HepG2 (cell line): ENCODE results near the gene HDGFL2. TPM values are rescaled to one million over a fixed set of nuclear protein-coding genes. Genes with fewer than 3 reads are reported as not detected.
A peak's percentile ranks its signal among the peaks of the same experiment; 100 is the strongest.

Source experiments
- ARNT2 ChIP-seq: sonication (generic); formaldehyde crosslinking; IDR thresholded peaks from 2 replicates; pipeline ENCODE4 v1.8.0; 2022; ENCODE audit warnings: mild to moderate bottlenecking, low read depth, missing genetic modification reagents, moderate library complexity
- CEBPG ChIP-seq: IDR thresholded peaks from 2 replicates; pipeline ENCODE4 v1.6.1; 2016
- CENPX ChIP-seq: sonication (generic); formaldehyde crosslinking; IDR thresholded peaks from 2 replicates; pipeline ENCODE4 v1.9.0; 2021; ENCODE audit warnings: mild to moderate bottlenecking, missing genetic modification reagents, moderate library complexity
- DZIP1 ChIP-seq: sonication (generic); formaldehyde crosslinking; IDR thresholded peaks from 2 replicates; pipeline ENCODE4 v1.5.0; 2020; ENCODE audit warnings: mild to moderate bottlenecking, missing genetic modification reagents
- ELF3 ChIP-seq: IDR thresholded peaks from 2 replicates; pipeline ENCODE4 v1.6.1; 2016; ENCODE audit warnings: missing genetic modification reagents, missing compliant biosample characterization
- ETV6 ChIP-seq: sonication (generic); formaldehyde crosslinking; conservative IDR thresholded peaks from 2 replicates; pipeline ENCODE4 v1.4.0; 2020; ENCODE audit warnings: missing genetic modification reagents
- GTF3A ChIP-seq: sonication (generic); formaldehyde crosslinking; conservative IDR thresholded peaks from 2 replicates; pipeline ENCODE4 v1.4.0; 2020; ENCODE audit warnings: mild to moderate bottlenecking, missing genetic modification reagents
- HDAC6 ChIP-seq: fragments of 200-600 bp; sonication (generic); IDR thresholded peaks from 2 replicates; pipeline ENCODE4 v1.7.0; 2017; ENCODE audit warnings: mild to moderate bottlenecking, antibody characterized with exemption, low read length, low read depth
- HMG20B ChIP-seq: conservative IDR thresholded peaks from 2 replicates; pipeline ENCODE4 v1.6.1; 2016; ENCODE audit warnings: missing genetic modification reagents, missing compliant biosample characterization
- KMT2B ChIP-seq: IDR thresholded peaks from 2 replicates; pipeline ENCODE4 v1.6.1; 2016; ENCODE audit warnings: missing genetic modification reagents, missing compliant biosample characterization
- MED1 ChIP-seq: sonication (generic); formaldehyde crosslinking; IDR thresholded peaks from 2 replicates; pipeline ENCODE4 v1.4.0; 2020; ENCODE audit warnings: missing genetic modification reagents
- MEIS2 ChIP-seq: sonication (generic); formaldehyde crosslinking; IDR thresholded peaks from 2 replicates; pipeline ENCODE4 v1.9.0; 2021; ENCODE audit warnings: mild to moderate bottlenecking, missing genetic modification reagents
- MNT ChIP-seq: fragments of 450-650 bp; IDR thresholded peaks from 2 replicates; pipeline ENCODE4 v1.6.1; 2016
- NFKBIZ ChIP-seq: IDR thresholded peaks from 2 replicates; pipeline ENCODE4 v1.6.1; 2018; ENCODE audit warnings: missing genetic modification reagents, missing compliant biosample characterization
- SAFB2 ChIP-seq: sonication (generic); formaldehyde crosslinking; IDR thresholded peaks from 2 replicates; pipeline ENCODE4 v1.5.1; 2020; ENCODE audit warnings: missing genetic modification reagents, low read depth, mild to moderate bottlenecking, borderline replicate concordance
- SP5 ChIP-seq: IDR thresholded peaks from 2 replicates; pipeline ENCODE4 v1.6.1; 2016; ENCODE audit warnings: low read depth, borderline replicate concordance
- XRCC5 ChIP-seq: fragments of 200-400 bp; formaldehyde crosslinking; optimal IDR thresholded peaks from 2 replicates; pipeline ENCODE3; 2017; ENCODE audit warnings: mild to moderate bottlenecking, low read length
- ZFP1 ChIP-seq: IDR thresholded peaks from 2 replicates; pipeline ENCODE4 v1.6.1; 2016
- ZNF549 ChIP-seq: sonication (generic); formaldehyde crosslinking; IDR thresholded peaks from 2 replicates; pipeline ENCODE4 v1.5.0; 2020; ENCODE audit warnings: missing genetic modification reagents
- polyA plus RNA-seq, 8 experiments: library from polyadenylated mRNA; depleted of rRNA in 3 of 8; stranded (reverse) in 7 of 8; unstranded in 1 of 8; fragments of >200 nt; fragmentation: Illumina TruSeq in 4 of 8; extraction: Trizol in 4 of 8; gene quantifications; 2 replicates each; pipeline versions ENCODE4 v1.2.1 to v1.2.3, GENCODE V29; 2011 to 2016; ENCODE audit warnings: low read depth in 4 of 8, missing spikeins in 1 of 8, mixed read lengths in 1 of 8; ENCODE audit not compliant: insufficient read depth in 1 of 8
- total RNA-seq, 5 experiments: library from RNA; depleted of rRNA; stranded (reverse); fragments of >200 nt; fragmentation: Illumina TruSeq; extraction: Trizol; gene quantifications; 2 replicates each; pipeline ENCODE4 v1.2.3, GENCODE V29; 2016; ENCODE audit warnings: low read depth in 1 of 5
- TF ChIP-seq, protein P1 (sequence below): IDR thresholded peaks from 2 replicates; pipeline ENCODE4 v1.6.1; 2012; ENCODE audit warnings: low read depth, low read length, improper control_type of control experiment
- TF ChIP-seq, protein P2 (sequence below): sonication (generic); formaldehyde crosslinking; IDR thresholded peaks from 2 replicates; pipeline ENCODE4 v1.5.1; 2020; ENCODE audit warnings: mild to moderate bottlenecking, missing genetic modification reagents, moderate library complexity

Gene HDGFL2
- total and polyA plus RNA-seq, 2 of the 13 experiments (the other 11 are each of a cell fraction or from before 2014, with no cell fraction given): 20.0 to 51.1 TPM

GRCh38 chr19:4518345-4519171 is 46.5 kb downstream of the HDGFL2 start, which contains the start of gene PLIN4 (continued):
- TF ChIP-seq HDAC6: no peak
- TF ChIP-seq SP5 (CRISPR knock-in tag): 0 out of 2 replicates have a peak, but pooled peaks have one; percentile 15
- TF ChIP-seq ZFP1 (CRISPR knock-in tag): no peak
- TF ChIP-seq MED1 (CRISPR knock-in tag): peak; percentile 60; the same call in 1 of the 2 replicates
- peak; percentile 49; the same call in 1 of the 2 replicates for TF ChIP-seq ELF3 (CRISPR knock-in tag)
- TF ChIP-seq, protein P1, sequence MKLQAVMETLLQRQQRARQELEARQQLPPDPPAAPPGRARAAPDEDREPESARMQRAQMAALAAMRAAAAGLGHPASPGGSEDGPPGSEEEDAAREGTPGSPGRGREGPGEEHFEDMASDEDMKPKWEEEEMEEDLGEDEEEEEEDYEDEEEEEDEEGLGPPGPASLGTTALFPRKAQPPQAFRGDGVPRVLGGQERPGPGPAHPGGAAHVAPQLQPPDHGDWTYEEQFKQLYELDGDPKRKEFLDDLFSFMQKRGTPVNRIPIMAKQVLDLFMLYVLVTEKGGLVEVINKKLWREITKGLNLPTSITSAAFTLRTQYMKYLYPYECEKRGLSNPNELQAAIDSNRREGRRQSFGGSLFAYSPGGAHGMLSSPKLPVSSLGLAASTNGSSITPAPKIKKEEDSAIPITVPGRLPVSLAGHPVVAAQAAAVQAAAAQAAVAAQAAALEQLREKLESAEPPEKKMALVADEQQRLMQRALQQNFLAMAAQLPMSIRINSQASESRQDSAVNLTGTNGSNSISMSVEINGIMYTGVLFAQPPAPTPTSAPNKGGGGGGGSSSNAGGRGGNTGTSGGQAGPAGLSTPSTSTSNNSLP: no peak
- no peak; the same call in 1 of the 2 replicates for TF ChIP-seq ETV6 (CRISPR knock-in tag)
- TF ChIP-seq MEIS2 (CRISPR knock-in tag): no peak
- TF ChIP-seq XRCC5: no peak
- TF ChIP-seq CEBPG (CRISPR knock-in tag): peak; percentile 66
- TF ChIP-seq NFKBIZ (CRISPR knock-in tag): no peak
- TF ChIP-seq HMG20B (CRISPR knock-in tag): no peak
- no peak for TF ChIP-seq CENPX
- TF ChIP-seq SAFB2 (CRISPR knock-in tag): no peak
- TF ChIP-seq DZIP1 (CRISPR knock-in tag): no peak
- TF ChIP-seq KMT2B (CRISPR knock-in tag): no peak
- TF ChIP-seq GTF3A: no peak
- peak; percentile 65; the same call in 1 of the 2 replicates for TF ChIP-seq ARNT2 (CRISPR knock-in tag)
- no peak for TF ChIP-seq ZNF549
- peak; percentile 59; the same call in 1 of the 2 replicates for TF ChIP-seq MNT
- TF ChIP-seq, protein P2, sequence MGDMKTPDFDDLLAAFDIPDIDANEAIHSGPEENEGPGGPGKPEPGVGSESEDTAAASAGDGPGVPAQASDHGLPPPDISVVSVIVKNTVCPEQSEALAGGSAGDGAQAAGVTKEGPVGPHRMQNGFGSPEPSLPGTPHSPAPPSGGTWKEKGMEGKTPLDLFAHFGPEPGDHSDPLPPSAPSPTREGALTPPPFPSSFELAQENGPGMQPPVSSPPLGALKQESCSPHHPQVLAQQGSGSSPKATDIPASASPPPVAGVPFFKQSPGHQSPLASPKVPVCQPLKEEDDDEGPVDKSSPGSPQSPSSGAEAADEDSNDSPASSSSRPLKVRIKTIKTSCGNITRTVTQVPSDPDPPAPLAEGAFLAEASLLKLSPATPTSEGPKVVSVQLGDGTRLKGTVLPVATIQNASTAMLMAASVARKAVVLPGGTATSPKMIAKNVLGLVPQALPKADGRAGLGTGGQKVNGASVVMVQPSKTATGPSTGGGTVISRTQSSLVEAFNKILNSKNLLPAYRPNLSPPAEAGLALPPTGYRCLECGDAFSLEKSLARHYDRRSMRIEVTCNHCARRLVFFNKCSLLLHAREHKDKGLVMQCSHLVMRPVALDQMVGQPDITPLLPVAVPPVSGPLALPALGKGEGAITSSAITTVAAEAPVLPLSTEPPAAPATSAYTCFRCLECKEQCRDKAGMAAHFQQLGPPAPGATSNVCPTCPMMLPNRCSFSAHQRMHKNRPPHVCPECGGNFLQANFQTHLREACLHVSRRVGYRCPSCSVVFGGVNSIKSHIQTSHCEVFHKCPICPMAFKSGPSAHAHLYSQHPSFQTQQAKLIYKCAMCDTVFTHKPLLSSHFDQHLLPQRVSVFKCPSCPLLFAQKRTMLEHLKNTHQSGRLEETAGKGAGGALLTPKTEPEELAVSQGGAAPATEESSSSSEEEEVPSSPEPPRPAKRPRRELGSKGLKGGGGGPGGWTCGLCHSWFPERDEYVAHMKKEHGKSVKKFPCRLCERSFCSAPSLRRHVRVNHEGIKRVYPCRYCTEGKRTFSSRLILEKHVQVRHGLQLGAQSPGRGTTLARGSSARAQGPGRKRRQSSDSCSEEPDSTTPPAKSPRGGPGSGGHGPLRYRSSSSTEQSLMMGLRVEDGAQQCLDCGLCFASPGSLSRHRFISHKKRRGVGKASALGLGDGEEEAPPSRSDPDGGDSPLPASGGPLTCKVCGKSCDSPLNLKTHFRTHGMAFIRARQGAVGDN (CRISPR knock-in tag): peak; percentile 97
